GM03348 (cell line): ENCODE measurements around the gene PLCH1.

Experiments
- DNase-seq: peaks from one replicate; pipeline ENCODE4 v3.0.0; 2012; ENCODE audit warnings: low spot score

Gene PLCH1

DNA sequence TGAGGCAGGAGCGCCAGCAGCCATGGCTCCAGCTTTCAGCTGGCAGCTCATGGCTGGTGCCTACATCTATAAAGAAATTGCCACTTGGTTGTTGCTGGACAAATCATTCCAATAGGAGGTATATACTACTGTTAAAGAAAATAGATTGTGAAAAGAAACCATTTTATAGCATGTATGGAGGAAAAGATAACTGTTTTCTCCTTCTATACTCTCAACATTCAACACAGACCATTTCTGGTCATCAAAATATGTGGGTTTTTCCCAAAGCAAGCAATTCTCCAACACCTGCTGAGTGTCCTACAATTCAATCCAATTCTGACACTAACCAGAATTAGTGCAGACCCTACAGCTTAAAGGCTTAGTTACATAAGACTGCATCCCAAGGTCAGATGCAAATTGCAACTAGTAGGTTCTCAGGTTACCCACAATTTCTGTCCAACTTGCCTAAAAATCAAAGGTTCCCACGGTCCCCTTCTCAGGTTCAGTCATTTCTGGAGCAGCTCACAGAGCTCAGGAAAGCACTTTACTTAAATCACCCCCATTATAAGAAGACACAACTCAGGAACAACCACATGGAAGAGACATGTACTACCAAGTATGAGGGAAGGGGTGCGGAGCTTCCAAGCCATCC lies 409.0 kb downstream of the PLCH1 start:
- no peak for DNase-seq

DNA sequence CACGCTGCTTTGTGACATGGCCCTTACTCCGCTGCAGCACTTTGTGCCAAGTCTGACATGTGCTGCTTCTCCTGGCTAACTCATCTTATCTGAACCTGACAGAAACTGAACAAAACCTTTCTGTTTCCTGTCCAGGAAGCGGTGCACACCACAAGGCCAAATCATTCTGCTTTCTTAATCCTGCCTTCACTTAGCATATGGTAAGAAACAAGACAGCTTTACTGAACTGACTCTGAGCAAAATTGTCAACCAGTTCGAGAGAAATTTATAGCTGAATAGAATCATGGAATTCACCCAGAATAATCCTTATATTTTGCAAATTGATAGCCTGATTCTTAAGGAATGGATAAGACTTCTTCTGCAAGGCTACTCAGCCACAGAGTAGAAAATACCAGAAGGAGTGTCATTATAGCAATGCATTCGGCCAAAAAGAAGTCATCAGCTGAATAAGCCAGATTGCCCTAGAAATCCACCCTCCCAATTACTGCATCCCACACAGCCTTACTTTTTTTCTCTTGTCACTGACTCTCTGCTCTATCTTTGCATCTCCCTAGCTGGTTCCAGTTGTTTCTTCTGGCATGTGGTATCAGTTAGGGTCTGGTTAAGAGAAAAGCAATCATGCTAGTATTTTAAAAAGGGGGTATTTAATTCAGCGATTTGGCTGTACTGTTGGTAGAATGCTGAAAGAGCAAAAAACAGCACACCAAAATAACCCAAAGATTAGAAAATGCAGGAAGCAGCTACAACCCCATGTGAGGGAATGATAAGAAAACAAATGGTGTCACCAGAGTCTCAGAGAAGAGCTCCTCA lies 409.8 kb downstream of the PLCH1 start:
- DNase-seq, result no peak

DNA sequence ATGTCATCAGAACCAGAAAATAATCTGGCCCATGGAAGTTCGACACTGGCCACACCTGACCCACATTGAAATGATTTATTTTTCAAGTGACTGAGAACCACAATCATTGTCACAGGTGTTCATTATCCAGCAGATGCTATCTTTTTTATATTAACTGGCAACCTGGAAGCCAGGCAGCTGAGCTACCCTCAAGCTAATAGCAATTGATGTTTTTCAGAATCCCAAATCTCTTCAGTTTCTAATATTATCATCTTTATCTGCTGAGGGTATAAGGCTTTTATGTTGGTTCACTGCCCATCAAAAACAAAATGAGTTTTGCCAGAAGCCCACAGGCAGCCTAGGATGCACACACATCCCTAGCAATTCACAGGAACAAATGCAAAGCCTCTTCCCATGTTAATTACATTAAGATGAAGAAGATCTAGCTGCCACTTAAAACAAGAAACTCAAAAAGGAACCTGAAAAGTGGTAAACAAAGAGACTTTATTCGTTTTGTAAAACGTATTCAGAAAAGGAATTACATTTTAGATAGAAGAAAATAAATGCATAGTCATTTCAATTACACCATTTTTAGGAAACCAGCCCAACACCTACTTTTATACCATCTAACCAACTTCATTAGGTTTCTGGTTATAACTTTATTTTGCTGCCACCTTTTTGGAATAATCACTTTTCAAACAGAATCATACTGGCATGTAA lies 410.5 kb downstream of the PLCH1 start:
- no peak for DNase-seq

DNA sequence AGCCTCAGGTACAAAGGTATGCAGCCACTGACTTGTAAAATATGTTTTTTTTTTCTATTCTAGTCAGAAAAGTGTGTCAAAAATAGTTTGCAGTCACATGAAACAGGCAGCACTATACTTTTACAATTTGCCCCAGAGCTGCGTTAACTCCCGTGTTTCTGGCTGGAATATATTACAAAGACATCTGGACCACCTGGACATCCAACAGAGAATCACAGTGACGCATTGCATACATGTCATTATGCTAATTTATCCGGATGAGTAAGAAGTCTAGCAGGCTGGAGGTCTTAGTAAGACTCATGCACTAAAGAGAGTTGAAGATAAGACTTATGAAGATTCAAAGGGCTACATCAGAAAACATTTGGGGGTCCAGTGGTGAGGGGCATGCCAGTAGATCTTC lies 412.2 kb downstream of the PLCH1 start:
- no peak for DNase-seq

DNA sequence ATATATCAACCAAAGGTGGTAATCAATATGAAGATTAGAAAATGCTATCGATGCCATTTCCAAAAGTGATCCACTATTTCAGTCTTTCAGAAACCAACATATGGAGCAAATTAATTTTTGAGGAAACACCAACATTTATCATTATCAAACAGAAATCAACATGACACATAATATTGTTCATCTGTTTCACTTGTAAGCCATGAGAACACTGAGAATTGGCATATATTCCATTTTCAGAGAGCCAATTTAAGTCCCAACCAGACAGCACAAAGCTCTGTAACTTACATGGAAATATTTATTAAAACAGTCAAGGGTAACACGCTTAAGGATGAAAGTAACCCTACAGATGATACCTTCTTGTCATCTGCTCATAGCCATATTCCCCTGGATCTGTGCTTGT lies 413.8 kb downstream of the PLCH1 start:
- no peak for DNase-seq

DNA sequence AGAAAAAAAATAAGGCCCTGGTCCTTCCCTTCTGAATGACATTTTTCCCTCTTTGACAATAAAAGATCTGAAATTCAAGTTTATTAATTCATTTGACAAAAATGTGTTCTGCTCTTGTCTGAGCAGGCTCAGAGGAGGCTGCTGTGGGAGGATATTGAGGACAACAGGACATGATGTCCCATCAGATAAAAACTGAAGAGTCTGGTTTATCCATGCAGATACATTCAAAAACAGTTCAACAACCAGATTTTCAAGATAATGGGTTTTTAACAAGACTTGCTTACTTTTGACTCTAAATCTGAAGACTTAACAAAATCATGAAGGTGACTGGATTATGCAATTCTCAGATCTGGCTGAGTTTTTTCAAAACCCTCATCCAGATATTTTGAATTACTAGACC lies 414.5 kb downstream of the PLCH1 start:
- no peak for DNase-seq

DNA sequence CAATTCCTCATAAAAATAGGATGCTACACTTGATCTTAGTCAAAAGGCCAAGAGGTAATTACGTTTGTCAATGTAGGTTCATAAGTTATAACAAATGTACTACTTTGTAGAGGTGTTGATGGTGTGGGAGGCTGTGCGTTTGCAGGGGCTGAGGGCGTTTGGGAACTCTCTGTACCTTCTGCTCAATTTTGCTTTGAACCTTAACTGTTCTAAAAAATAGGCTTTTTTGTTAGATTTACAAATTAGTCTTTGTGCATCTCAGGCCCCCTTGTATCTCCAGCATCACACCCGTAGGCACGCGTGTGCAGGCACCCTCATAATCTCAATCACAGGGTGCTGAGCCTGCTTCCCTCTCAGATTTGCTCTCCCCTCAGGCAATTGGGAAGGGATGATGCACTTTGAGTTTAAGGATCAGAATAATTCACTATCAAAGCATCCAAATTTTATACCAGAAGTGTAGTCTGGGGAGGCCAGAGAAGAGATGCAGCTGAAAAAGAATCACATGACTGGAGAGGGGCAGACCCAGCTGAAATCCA lies 415.3 kb downstream of the PLCH1 start:
- no peak for DNase-seq

DNA sequence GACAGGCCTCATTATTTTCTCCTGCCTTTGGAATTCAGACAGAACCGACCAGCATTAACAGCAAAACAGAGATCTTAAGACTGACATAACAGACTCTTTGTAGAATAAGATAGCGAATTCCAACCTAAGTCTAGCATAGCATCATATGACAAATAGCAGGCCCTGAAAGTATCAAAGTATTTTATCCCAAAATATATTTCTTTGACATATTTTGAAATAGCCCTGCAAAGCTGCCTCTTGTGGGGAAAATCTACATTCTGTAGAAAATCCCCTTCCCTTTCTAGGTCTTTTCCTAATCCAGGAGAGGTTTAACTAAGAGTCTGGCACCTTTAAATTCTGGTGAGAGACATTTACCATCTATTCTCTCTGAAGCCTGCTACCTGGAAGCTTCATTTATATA lies 417.0 kb downstream of the PLCH1 start:
- DNase-seq, result no peak

DNA sequence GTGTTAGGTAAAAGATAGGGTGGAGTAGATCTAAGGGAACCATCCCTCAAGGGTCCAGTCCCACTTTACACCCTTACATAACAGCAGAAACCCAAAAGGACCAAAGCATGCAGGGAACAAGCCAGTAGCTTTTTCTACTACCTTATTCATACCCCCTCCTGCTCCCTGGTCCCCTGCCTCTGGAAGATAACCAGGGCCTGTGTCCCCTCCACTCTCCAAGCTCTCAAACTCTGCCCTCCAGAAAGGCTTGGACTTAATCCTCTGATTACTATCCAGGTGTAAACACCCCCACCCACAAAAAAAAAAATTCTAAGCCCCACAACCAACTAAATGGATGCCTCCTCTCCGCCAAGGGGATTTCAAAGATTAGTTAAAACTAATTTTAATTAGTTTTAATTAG lies 417.4 kb downstream of the PLCH1 start:
- no peak for DNase-seq

DNA sequence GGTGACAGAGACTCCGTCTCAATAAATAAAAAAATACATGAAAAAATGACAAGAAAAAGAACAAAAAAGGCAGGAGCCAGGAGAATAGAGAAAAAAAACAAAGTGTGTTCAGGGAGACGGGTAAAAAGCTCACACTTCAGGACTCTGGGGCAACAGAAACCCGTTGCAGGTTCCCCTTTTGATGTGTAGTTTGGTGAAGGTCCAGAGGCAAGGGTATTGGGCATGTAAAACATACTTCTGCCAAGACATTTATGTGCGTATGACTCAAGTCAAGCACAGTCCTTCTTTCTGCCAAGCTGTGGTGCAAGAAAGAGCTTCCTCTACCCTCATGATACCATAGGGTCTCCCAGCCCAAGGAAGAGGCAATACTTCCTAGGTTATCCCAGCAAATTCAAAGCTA lies 418.0 kb downstream of the PLCH1 start:
- DNase-seq, result no peak

DNA sequence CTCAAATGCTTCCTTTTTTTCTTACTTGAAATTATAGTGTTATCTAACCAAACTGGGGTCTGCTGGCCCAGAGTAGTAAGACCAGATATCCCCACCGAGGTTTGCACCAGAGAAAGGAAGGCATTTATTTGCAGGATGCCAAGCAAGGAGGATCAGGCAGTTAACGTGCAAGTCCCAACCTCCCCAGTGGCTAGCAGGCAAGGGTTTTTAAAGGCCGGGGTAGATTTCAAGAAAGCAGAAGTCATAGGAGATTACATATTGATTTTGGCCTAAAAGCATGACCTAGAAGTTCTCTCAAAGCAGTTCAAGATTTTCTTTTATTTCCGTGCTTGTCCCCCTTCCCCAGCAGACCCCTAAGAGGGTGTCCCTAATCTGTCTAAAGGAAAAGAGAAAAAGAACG lies 418.6 kb downstream of the PLCH1 start:
- no peak for DNase-seq
